Measurements from ENCODE around the gene LRRC55.

Gene LRRC55, protein sequence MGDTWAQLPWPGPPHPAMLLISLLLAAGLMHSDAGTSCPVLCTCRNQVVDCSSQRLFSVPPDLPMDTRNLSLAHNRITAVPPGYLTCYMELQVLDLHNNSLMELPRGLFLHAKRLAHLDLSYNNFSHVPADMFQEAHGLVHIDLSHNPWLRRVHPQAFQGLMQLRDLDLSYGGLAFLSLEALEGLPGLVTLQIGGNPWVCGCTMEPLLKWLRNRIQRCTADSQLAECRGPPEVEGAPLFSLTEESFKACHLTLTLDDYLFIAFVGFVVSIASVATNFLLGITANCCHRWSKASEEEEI

DNA sequence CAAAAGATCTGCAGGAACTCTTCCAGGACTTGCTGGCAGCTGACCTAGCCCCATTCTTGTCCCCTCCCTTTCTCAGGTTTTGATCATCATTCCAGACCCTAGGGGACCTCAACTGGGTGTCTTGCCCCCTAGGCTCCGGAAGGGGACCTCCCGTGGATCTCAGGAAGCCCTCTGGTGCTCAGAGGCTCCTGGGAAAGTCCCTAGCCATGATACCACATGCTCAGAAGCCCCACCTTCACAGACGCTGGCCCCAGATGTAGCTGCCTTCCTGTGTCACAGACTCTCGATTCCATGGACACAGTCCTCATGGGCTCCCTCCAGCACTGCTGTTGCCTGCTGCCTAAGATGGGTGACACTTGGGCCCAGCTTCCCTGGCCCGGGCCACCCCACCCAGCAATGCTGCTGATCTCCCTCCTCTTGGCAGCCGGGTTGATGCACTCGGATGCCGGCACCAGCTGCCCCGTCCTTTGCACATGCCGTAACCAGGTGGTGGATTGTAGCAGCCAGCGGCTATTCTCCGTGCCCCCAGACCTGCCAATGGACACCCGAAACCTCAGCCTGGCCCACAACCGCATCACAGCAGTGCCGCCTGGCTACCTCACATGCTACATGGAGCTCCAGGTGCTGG is at the start of gene LRRC55:
Gene LRRC55, plus strand, starts transcription at position 276 of the 628 bp plus-strand sequence. Its CDS starts 70 bp downstream, at position 346.
- FAIRE-seq: no peak

GRCh38 chr11:57133366-57134038 is 48.3 kb upstream of the LRRC55 start:
- FAIRE-seq: no peak

- FAIRE-seq: no peak
Measured at GRCh38 chr11:57134284-57134683, 47.5 kb upstream of the LRRC55 start.

DNA sequence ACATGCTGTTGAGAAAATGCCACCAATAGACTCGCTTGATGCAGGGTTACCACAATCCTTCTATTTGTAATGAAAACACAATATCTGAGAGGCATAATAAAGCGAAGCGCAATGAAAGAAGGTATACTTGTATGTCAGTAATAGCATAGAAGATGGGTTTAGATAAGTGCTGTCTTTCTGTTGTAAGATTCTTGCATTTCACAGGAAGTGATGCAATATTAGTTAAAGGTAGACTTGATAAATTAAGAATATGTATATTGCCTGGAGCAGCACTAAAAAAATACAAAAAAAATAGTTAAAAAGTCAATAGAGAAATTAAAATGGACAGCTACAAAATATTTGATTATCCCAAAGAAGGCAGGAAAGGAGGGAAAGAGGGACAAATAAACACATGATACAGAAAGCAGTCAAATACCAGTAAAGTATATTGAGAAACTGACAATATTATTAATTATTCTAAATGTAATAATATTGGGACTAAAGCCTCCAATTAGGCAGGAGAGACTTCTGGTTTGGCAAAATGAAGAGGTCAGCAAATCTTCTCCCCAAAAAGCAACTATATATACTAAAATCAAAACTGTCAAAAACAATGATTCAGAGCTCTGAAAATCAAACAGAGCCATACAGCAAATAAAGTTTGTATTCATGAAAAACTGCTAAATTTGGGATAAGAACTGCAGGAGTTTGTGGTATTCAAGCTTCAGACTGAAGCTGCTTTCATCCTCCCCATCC is 46.6 kb upstream of the LRRC55 start:
- FAIRE-seq: no peak

GRCh38 chr11:57140568-57140967 is 41.2 kb upstream of the LRRC55 start:
- FAIRE-seq: no peak

- no peak for FAIRE-seq
Measured at GRCh38 chr11:57143459-57143858, 38.3 kb upstream of the LRRC55 start.

DNA sequence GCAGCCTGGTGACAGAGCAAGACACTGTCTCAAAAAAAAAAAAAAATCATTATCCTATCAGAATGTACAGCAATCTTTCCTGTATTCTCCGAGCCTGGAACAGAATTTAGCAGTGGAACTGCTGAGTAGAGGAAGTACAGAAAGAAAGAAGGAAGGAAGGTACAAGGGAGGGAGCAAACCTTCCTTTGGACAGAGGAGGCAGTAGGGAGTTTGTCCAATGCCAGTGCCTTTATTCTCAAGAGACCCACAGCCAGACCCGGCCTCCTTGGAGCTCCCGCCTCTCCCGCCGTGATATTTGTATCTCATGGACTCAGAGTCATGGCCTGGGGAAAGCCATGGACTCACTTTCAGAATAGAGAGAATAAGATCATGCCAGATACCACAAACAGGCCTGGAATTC is 37.7 kb upstream of the LRRC55 start:
- FAIRE-seq: no peak

- no peak for FAIRE-seq
Measured at GRCh38 chr11:57144531-57145320, 37.0 kb upstream of the LRRC55 start.

DNA sequence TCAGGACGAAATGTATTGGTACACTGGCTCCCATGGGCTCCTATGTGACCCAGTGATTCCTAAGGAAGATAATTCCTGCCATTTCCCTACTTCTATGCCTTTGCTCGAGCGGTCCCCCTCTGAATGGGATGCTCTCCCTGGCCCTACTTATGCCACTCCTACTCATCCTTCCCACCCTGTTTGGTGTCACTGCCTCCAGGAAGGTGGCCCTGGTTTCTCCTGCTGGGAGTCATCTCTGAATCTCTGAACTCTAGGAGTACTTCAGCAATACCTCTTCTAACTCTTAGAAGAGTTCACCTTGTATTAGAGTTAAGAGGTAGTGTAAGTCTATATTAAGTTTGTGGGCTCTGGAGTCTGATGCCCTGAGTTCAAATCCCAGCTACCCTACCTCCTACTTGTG is 35.5 kb upstream of the LRRC55 start:
- FAIRE-seq: no peak

DNA sequence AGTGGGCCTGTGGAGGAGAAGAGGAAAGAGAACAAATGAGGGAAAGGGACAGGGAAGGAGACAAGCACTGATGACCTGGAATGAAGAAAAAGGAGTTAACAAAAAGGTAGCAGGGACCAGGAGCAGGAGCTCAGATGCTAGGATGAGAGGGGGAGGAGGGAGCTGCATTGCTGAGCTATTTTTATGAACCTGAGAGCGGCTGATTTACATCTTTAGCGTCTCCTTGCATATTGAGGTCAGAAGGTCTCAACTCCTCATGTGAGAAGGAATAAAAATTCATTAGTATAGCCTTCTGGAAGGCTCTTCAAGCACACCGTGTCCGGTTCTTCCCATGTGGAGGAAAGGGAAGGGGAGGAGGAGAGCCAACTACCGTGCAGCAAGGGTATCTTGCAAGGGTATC is 33.1 kb upstream of the LRRC55 start:
- no peak for FAIRE-seq

DNA sequence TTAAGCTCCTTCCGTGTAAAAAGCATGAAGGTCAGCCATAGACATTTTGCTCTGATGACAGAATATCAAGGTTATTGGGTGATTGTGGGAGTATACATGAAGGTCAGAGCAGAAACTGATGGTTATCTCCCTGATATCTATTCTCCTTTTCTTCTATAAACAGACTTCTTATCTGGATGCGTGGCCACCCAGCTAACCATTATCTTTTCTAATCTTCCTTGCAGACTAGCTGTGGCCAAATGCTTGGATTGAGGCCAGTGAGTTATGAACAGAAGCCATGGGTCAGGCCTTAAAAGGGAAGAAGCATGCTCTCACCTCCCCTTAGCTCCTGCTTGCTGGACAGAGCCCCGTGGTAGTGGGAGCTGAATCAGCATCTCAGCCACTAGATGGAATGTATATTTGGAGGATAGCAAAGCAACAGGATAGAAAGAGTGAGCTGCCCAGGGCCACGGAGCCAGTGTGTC is 31.3 kb upstream of the LRRC55 start:
- FAIRE-seq: no peak

DNA sequence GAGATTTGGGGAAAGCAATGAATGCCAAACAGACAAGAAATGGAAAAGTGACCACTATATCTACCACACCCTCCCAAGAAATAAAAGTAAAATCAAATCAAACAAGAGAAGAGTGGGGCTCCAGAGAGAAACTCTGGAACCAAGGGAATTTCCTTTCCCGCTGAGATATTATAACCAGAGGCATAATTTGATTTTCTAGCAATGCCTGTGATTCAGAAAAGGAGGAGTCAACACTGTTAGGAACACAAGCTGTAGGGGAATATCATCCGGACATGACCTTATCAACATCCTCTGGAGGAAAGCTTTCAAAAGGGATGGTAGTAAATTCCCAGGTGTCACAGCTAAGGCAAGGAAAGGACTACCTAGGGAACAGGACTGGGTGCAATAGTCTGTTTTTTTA is 29.6 kb upstream of the LRRC55 start:
- FAIRE-seq: no peak

DNA sequence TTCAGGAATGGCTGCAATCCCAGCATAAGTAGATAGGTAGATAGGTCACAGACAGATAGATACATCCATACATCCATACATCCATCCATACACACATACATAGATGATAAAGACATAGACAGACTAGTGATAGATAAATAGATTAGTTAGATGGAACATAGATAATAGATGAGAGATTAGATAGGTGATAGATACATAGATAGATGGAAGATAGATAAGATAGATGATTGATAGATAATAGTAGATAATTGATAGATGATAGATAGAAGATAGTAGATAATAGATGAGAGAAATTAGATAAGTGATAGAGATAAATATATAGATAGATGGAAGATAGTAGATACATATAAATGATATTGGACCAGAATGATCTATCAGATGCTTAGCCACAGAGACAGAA is 28.3 kb upstream of the LRRC55 start:
- no peak for FAIRE-seq

GRCh38 chr11:57154739-57155138 is 27.0 kb upstream of the LRRC55 start:
- no peak for FAIRE-seq

GRCh38 chr11:57155400-57155799 is 26.4 kb upstream of the LRRC55 start:
- no peak for FAIRE-seq

GRCh38 chr11:57155838-57156607 is 25.7 kb upstream of the LRRC55 start:
- FAIRE-seq: no peak

DNA sequence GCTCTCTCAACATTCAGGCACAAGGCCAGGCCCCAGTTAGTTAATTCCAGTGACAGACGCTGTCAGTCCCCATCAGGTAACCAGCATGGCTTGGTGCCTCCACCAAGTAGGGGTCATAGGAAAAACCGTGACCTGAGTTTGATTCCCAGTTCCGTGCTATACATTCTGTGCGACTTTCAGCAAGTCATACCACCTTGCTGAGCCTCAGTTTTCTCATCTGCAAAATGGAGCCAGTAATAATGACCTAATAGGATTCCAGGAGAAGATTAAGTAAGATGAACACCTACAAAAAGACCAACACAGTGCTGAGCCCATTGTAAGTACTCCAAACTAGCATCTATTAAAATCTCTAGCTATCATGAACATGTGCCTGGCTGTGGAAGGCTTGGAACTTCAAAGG is 24.8 kb upstream of the LRRC55 start:
- no peak for FAIRE-seq

DNA sequence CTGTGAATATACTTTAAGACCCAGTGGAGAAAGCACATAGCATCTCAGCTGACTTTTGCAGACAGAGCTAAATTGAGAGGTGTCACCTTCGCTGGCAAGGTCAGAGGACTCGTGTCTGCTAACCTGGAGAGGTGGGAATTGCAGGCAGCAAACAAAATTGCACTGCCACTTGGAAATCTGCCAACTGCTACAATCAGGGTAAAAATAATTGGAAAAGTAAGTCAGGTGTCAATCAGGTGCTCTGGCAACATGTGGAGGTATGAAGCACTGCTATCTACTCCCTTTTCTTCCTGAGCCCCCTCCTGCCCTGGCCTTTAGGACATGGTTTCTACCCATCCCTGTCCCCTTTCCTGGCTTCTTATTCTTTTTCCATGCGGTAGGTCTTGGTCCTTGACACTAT is 24.1 kb upstream of the LRRC55 start:
- no peak for FAIRE-seq

- no peak for FAIRE-seq
Measured at GRCh38 chr11:57158180-57158579, 23.6 kb upstream of the LRRC55 start.

DNA sequence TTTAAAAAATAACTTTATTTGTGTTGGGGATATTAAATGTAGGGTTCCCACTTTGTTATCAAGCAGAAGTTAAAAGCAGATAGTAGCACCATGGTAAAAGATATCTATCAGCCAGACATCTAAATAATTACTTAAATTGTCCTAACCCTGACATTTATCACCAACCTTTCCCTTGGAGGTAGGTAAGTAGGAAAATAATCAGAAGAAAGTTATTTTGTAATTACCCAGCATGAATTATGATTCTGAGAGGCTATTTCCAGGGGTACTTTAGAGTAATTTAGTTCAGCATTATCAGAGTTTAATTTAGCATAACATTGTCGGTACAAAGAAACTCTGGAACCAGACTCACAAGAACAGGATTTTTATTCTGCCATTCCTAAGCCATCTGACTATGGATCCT is 23.2 kb upstream of the LRRC55 start:
- FAIRE-seq: no peak

- no peak for FAIRE-seq
Measured at GRCh38 chr11:57160665-57161064, 21.1 kb upstream of the LRRC55 start.

DNA sequence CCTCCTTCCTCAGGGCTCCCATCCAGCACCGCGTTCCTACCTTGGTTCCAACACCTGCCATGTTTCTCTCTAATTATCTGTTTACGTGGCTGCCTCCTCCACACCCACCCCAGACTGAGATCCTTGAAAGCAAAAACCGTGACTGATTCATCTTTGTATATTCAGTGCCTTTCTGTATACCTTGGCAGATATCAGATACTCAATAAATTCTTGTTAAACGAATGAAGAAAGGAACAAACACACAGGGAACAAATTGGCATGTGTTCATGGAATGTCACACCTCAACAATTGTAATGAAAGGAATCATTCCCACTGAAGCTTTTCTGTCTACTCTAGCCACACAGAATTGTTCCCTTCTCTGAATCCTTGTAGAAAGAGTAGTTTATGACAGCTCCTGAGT is 20.4 kb upstream of the LRRC55 start:
- FAIRE-seq: no peak
